GM12872 (cell line): ENCODE data around the gene SLX4IP.

Experiments used
- TF ChIP-seq, protein P1 (sequence below): IDR thresholded peaks from 3 replicates; pipeline ENCODE4 v1.5.1; 2011; ENCODE audit warnings: low read depth, mild to moderate bottlenecking, low read length, moderate library complexity; ENCODE audit not compliant: insufficient read depth

SLX4IP gene

DNA sequence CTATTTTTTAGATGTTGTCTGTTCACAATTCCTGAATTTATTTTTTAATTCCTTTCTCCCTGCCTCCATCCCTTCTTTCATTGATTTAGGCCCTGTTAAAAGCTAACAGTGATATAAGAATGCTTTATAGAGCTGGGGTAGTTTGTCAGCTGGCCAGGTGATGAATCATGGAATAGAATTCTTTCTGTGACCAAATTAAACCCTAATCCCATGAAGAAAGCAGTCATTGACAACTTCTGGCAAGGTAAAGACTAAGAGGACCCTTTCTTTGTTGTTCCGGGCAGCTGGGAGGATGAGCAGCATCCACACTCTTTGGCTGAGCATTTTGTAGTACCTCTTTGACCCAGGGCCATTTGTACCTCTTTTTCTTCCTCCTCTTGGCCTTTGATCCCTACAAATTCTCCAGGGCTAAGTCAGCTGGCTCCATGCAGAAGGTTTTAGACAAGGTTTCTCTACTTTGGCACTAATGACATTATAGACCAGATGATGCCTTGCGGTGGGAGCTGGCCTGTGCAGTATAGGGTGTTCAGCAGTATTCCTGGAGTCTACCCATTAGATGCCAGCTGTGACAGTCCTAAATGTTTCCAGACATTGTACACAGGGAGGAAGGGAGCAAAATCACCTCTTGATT is 102.9 kb downstream of the SLX4IP start:
- TF ChIP-seq, protein P1, sequence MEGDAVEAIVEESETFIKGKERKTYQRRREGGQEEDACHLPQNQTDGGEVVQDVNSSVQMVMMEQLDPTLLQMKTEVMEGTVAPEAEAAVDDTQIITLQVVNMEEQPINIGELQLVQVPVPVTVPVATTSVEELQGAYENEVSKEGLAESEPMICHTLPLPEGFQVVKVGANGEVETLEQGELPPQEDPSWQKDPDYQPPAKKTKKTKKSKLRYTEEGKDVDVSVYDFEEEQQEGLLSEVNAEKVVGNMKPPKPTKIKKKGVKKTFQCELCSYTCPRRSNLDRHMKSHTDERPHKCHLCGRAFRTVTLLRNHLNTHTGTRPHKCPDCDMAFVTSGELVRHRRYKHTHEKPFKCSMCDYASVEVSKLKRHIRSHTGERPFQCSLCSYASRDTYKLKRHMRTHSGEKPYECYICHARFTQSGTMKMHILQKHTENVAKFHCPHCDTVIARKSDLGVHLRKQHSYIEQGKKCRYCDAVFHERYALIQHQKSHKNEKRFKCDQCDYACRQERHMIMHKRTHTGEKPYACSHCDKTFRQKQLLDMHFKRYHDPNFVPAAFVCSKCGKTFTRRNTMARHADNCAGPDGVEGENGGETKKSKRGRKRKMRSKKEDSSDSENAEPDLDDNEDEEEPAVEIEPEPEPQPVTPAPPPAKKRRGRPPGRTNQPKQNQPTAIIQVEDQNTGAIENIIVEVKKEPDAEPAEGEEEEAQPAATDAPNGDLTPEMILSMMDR: no peak

DNA sequence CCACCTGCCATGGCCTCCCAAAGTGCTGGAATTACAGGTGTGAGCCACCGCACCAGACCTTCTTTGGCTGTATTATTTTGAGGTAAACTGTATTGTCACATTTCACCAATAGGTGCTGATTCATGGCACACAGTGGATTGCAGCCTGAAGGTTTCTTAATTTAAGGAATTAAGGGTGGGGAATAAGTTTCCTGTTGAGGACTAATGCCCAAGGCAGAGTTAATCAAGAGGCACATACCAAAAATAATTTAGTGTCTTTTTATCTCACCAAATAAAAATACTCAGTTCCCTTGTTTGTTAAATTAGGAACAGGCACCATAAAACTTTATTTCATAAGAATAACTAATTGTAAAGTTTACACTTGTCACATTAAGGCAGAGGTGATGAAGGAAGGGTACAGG is 103.7 kb downstream of the SLX4IP start:
- TF ChIP-seq, protein P1: no peak

DNA sequence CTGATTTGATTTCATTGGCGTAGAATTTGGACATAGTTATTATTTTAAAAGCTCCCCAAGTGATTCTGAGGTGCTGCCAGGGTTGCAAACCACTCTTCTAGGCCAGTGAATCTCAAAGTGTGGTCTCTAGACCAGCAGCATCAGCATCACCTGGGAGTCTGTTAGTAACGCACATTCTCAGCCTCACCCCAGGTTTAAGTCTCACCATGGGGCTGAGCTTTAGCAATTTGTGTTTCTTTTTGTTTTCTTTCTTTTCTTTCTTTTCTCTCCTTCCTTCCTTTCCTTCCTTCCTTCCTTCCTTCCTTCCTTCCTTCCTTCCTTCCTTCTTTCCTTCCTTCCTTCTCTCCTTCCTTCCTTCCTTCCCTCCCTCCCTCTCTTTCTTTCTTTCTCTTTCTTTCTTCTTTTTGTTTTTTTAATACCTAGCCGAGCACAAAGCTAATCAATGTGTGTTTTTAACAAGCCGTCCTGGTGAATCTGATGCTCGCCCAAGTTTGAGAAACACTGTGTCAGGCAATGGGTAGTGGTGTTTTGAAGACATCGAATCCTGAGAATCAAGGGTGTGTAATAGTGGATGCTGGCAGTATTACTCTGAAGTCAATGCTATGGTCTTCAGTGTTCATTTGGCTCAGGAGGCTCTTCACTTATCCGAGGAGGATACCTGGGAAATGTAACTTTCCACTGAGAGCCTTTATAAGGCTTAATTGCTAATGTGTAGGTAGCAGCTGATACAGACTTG is 104.9 kb downstream of the SLX4IP start:
- TF ChIP-seq, protein P1: no peak

DNA sequence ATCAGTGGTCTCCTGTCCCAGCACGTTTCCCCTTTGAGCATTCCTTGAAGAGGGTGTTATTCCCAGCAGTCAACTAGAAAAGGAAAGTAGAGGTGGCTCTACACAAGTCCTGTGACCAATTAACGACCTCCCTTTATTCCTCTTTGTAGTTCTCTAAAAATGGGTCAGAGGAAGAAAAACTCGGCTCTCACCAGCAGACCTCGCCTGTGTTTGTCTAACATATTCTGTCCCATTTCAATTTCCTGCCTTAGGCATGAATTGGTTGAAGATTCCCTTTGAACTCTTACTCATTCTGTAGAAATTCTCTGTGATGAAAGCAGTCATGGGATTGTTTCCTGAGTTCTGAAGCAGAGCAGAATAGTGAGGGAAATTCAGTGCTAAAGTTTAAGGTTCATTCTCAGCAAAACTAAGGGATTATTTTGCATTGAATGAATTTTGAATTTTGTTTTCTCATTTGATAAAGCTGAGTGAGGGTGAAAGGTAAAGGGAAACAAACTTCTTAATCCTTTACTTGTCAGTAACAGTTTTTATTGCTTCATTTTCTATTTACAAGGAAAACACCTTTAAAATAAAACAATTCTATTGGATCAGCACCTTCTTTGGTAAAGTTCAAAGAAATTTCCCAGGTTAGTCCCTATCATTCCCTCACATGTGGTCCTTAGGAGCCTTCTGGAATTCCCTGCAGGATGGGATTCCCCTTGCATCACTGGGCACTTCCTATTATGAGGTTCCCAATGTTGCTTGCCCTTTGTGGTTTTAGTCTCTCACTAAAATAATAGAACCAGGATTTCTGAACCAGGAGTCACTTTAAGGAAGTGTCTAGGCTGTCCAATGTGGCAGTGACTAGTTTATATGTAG is 105.8 kb downstream of the SLX4IP start:
- TF ChIP-seq, protein P1: no peak

DNA sequence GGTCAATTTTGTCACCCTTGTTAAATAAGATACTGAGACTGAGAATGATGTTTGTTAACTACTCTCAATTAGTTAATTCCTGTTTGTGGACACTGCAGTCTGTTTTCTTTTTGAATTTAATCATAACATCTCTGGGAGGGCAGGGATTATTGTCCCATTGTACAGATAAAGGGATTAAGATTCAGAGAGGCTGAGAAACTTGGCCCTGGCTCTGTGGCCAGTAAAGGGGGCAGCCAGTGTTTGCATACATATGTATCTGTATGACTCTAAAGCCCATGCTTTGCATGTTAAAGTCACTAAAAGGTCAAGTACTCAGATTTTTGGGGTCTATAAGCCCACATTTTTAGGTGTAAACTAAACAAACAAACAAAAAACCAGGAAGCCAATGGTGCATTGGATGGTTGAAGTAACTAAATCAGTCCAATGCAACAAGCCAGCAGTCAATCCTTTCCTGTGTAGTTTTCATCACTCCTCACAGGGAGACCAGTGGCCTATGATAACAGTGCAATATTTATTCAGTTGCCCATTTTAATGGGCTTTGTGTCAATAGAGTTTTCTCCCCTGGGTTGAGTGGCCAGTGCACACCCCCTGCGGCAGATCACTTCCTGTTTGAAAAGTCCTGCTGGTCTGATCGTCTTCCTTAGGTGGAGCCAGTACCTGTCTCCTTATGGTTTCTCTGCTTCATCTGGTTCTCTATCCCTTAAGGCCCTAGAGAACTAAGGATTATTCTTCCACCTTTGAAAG is 106.7 kb downstream of the SLX4IP start:
- TF ChIP-seq, protein P1: no peak

DNA sequence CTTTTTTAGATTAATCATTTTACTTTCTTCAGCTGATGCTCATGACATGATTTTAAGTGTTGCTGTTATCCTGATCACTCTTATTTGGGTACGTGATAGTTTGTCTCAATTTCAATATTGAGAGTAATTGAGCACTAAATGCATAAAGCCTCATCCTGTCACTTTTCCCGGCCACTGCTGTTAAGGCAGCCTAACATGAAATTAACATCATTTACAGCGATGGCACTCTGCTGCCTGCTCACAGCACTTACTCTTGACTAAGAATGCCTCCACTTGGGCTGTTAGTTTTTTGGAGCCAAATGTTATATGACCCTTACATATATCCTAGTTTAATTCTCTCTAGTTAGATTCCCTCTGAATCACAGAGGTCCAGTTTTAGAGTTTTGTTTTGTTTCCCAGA is 107.3 kb downstream of the SLX4IP start:
- TF ChIP-seq, protein P1: no peak
